HEK293 (cell line): Measurements from ENCODE around the gene PCDH19.

ENCODE experiments used
- CTCF ChIA-PET: fragments of 350-600 bp; formaldehyde crosslinking; extraction: SDS; loops from one replicate; lab custom pipeline; 2021; ENCODE audit warnings: antibody characterized with exemption; lab: Yijun Ruan, JAX
- POLR2A ChIA-PET: fragments of 300-600 bp; formaldehyde crosslinking; extraction: SDS; loops from one replicate; lab custom pipeline; 2020; ENCODE audit warnings: antibody characterized with exemption, inconsistent platforms; lab: Yijun Ruan, JAX
- H3K27ac ChIP-seq: fragments of 200-500 bp; sonication (Bioruptor generic); 2 replicates; pipeline ENCODE4 v1.5.1; 2014; ENCODE audit warnings: low read depth, low read length, control low read depth, inconsistent platforms; ENCODE audit errors: extremely low read depth
- H3K36me3 ChIP-seq, 2 experiments: fragments of 200-500 bp in 1 of 2; sonication (Bioruptor generic) in 1 of 2; 1 replicate in 1 of 2; 2 replicates in 1 of 2; pipeline ENCODE4 v1.5.1; 2014 to 2017; ENCODE audit warnings: inconsistent platforms in 2 of 2, low read length in 2 of 2; ENCODE audit not compliant: control insufficient read depth in 2 of 2, insufficient read depth in 1 of 2
- H3K4me1 ChIP-seq: fragments of 200-500 bp; sonication (Bioruptor generic); 2 replicates; pipeline ENCODE4 v1.5.1; 2014; ENCODE audit warnings: mild to moderate bottlenecking, low read length, inconsistent platforms; ENCODE audit not compliant: control insufficient read depth, insufficient read depth
- H3K4me3 ChIP-seq: 2 replicates; pipeline ENCODE4 v1.5.1; 2011; ENCODE audit warnings: low read depth, mild to moderate bottlenecking, control low read depth, low read length, moderate library complexity
- H3K9me3 ChIP-seq: fragments of 200-500 bp; sonication (Bioruptor generic); 2 replicates; pipeline ENCODE4 v1.5.1; 2014; ENCODE audit warnings: low read depth, low read length, inconsistent platforms; ENCODE audit not compliant: control insufficient read depth, insufficient read depth
- ZBTB6 ChIP-seq: fragments of 450-650 bp; formaldehyde crosslinking; IDR thresholded peaks from 2 replicates; pipeline ENCODE4 v1.5.1; 2017; ENCODE audit warnings: missing biosample characterization, missing genetic modification characterization
- ZNF146 ChIP-seq: fragments of 450-650 bp; formaldehyde crosslinking; IDR thresholded peaks from 2 replicates; pipeline ENCODE4 v1.5.1; 2016; ENCODE audit warnings: missing biosample characterization, missing genetic modification characterization
- ZNF600 ChIP-seq: fragments of 450-650 bp; formaldehyde crosslinking; IDR thresholded peaks from 2 replicates; pipeline ENCODE4 v1.5.1; 2016; ENCODE audit warnings: missing biosample characterization, missing genetic modification characterization

PCDH19 gene

GRCh38 chrX:100244681-100245080 is 165.4 kb downstream of the PCDH19 start:
- no peaks in the 10 kb centered on the region for H3K4me1 ChIP-seq
- TF ChIP-seq ZNF146 (no peak), ZBTB6 (tag by site-specific recombination) (no peak), ZNF600 (tag by site-specific recombination) (no peak)
- TF ChIP-seq, all 188 proteins: peak for 0
- Histone ChIP-seq H3K4me3 (no peak overlapping the region), H3K36me3 (no peaks in the 10 kb centered on the region), H3K27ac (no peak overlapping the region), H3K9me3 (no peaks in the 10 kb centered on the region; the same call in 1 of the 2 replicates)
- POLR2A ChIA-PET = no interaction called here
- CTCF ChIA-PET = no interaction called here
